Measurements from ENCODE around the gene ISG20.

DNA sequence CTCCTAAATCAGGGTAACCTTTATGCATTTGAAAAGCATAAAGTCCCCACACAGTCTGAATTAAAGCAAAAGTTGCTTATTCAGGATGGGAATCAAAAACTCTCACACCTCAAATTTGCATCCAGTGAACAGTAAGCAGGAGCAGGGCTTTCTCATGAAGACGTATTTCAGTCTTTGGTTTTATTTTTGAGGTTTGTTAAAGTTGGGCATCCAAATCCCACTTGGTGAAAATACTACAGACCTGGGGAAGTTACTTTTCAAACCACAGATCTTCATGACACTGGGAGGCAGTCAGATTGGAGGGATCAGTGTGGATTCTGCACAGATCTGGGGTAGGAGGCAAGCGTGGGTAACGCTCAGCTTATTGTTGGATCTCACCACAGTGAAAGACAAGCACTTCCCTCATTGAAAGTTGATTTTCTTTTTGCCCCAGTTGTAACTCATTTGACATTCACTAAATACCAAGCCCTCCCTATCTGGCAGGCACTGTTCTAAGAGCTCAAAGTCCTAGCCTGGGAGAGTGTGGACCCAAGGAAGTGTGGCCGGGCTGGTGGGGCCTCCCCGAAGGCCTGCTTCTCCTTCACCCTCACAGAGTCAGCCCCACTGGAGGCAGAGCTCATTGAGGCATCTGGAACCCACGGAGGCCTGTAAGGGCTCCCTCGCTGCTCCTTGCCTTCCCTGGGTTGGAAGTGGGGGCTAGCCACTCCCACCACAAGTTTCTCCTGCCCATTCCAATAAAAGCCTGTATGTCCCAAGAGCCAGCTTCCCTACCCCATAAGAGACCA, 783 bp upstream of the ISG20 start:
- TF ChIP-seq EZH2phosphoT487 (IDR thresholded peaks at IDR 0.05; ENCODE audit: borderline replicate concordance) = no peak
- TF ChIP-seq, protein P1, sequence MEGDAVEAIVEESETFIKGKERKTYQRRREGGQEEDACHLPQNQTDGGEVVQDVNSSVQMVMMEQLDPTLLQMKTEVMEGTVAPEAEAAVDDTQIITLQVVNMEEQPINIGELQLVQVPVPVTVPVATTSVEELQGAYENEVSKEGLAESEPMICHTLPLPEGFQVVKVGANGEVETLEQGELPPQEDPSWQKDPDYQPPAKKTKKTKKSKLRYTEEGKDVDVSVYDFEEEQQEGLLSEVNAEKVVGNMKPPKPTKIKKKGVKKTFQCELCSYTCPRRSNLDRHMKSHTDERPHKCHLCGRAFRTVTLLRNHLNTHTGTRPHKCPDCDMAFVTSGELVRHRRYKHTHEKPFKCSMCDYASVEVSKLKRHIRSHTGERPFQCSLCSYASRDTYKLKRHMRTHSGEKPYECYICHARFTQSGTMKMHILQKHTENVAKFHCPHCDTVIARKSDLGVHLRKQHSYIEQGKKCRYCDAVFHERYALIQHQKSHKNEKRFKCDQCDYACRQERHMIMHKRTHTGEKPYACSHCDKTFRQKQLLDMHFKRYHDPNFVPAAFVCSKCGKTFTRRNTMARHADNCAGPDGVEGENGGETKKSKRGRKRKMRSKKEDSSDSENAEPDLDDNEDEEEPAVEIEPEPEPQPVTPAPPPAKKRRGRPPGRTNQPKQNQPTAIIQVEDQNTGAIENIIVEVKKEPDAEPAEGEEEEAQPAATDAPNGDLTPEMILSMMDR (conservative IDR thresholded peaks at IDR 0.05; ENCODE audit: low read length) = no peak

All from Loucy (cell line).